ENCODE results near the gene GRHL1. TPM values are rescaled to one million over a fixed set of nuclear protein-coding genes. Genes with fewer than 3 reads are reported as not detected.
"Not testable (repeated sequence)": the region's sequence is repeated elsewhere in the genome, so short reads cannot be mapped to it uniquely, and the experiment has no call there.

GRHL1 gene
- total RNA-seq, 2 experiments from 2014 or later, result 0.38 to 0.40 TPM

DNA sequence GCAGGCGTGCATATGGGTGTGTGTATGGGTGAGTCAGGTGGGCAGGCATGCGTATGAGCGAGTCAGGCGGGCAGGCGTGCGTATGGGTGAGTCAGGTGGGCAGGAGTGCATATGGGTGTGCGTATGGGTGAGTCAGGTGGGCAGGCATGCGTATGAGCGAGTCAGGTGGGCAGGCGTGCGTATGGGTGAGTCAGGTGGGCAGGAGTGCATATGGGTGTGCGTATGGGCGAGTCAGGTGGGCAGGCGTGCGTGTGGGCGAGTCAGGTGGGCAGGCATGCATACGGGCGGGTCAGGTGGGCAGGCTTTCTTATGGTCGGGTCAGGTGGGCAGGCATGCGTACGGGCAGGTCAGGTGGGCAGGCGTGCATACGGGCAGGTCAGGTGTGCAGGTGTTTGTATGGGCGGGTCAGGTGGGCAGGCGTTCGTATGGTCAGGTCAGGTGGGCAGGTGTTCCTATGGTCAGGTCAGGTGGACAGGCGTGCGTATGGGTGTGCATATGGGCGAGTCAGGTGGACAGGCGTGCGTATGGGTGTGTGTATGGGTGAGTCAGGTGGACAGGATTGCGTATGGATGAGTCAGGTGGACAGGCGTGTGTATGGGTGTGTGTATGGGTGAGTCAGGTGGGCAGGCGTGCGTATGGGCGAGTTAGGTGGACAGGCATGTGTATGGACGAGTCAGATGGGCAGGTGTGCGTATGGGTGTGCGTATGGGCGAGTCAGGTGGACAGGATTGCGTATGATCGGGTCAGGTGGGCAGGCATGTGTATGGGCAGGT, 63.1 kb downstream of the GRHL1 start:
- ChIA-PET CTCF (no interaction called here), POLR2A (no interaction called here)

GRCh38 chr2:10015376-10015989, 64.0 kb downstream of the GRHL1 start:
- CTCF ChIA-PET, POLR2A ChIA-PET: not testable (repeated sequence)

- ChIA-PET CTCF (no interaction called here), POLR2A (no interaction called here)
Measured at GRCh38 chr2:10016001-10016801, 64.7 kb downstream of the GRHL1 start.

DNA sequence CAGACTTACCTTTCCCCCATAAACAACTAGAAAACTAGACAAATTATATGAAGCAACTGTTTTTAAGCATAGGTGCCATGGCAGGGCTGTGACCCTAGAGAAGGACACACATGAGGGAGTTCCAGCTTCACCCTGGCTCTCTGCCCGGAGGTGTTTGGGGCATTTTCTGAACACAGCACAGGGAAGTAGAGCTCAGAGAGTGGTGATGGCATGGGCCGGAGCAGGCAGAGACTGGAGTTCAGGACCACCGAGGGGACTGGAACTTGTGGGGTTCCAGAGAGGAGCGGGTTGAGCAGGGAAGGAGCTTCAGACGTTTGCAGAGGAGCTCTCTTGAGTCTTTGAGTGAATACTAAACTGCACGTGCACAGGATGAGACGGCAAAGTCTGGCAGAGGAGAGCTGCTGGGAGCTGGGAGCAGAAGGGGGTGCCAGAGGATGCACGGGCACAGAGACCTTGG, 65.3 kb downstream of the GRHL1 start:
- POLR2A ChIA-PET, result no interaction called here
- CTCF ChIA-PET, result no interaction called here

DNA sequence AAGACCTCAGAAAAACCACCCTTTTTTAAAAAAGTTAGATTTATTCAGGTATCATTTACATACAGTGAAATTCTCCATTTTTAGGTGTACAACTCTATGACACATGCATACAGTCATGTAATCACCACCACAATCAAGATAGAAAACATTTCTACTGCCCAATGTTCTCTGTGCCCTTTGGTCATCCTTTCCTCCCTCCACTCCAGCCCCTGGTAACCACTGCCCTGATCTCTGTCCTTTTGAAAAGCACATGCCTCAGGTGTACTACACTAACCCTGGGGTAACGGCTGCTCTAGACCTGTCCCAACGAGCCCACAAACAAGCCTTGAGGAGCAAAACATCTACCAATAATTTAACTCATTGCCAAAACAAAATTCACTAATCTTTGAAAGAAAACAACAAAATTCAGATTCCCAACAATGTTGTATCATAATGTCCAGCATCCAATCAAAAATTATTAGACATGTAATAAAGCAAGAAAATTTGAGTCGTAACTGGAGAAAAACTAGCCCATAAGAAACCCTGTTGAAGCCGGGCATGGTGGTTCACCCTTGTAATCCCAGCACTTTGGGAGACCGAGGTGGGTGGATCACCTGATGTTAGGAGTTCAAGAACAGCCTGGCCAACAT, 65.9 kb downstream of the GRHL1 start:
- POLR2A ChIA-PET, result no interaction called here
- CTCF ChIA-PET, result no interaction called here

DNA sequence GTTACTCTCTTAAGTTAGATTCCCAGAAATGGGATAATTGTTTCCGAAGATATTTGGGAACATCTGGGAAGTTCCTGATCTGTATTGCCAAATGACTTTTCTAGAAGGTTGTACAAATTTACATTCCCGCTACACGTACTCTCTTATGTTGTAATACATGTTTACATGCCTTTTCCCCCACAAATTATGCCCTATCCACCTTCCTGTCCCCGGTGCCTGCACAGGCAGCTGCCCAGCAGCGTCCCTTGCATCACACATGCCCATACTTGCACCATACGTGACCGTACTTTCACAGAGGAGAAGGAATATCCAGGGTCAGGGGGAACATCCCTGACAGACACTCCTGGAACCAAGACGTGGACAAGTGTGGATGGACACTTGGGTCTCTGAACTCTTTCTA, 67.7 kb downstream of the GRHL1 start:
- POLR2A ChIA-PET, result no interaction called here
- CTCF ChIA-PET, result interaction anchor here (1.1 to 1.6 kb wide), 3 partner anchors 11 to 53 kb away, joined by 3 to 6 read pairs (median 3); no protein-coding TSS in a partner anchor

DNA sequence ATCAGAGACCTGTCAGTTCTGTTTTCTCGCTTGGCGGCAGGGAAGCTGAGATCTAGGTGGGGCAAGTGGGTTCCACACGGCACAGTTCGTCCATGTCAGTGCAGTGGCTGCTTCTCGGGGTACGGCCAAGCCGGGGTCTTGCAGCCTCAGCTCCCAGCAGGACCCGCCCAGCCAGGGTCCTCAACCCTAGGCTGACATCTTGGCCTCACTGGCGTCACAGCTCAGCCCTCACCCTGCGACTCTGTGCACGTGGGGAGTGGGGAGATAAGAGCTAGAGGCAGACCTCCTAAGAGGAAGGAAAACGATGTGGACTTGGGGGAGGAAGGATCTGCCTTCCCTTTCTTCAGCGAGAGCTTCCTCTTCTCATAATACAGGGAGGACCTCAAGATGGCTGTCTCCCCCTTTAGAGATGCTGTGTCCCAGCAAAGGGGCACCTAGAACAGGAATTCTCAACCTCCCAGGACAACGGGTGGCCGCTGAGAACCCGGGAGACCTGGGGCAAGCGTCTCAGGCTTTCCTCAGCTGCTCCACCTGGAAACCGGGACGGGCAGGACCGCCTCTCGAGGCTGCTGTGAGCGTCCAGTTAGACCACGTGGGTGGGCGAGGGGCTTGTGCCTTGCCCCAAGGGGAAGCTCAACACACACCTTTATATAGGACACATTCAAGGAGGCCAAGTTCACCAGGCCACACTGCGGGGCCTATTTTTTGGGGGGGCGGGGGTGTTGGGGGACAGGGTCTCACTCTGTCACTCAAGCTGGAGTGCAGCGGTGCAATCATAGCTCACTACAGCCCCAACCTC, 68.3 kb downstream of the GRHL1 start:
- ChIA-PET POLR2A (interaction anchor here (0.6 kb wide), 1 partner anchor 412 kb away, joined by 8 read pairs; no protein-coding TSS in a partner anchor), CTCF (interaction anchor here (1.1 to 1.6 kb wide), 3 partner anchors 11 to 53 kb away, joined by 3 to 6 read pairs (median 3); no protein-coding TSS in a partner anchor)

GRCh38 chr2:10022041-10022421, 70.5 kb downstream of the GRHL1 start:
- ChIA-PET POLR2A (no interaction called here), CTCF (interaction anchor here (0.7 to 1.1 kb wide), 2 partner anchors 185 to 223 kb away, joined by 3 read pairs; no protein-coding TSS in a partner anchor)

DNA sequence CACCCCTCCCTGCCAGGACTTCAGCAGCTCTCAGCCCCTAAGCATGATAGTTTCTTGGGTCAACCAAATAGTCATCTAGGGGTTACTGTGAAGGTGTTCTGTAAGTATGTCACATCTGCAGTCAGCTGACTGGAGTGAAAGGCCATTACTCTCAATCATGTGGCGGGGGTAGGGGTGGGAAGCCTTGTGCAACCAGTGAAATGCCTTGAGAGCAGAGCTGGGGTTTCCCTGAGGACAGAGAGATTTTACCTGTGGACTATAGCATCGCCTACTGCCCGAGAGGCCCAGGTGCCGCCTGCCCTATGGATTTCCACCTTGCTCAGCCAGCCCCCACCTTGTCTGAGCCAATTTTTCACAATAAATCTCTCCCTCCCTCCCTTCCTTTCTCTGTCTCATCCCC, 71.0 kb downstream of the GRHL1 start:
- ChIA-PET POLR2A (no interaction called here), CTCF (interaction anchor here (1.1 kb wide), 1 partner anchor 223 kb away, joined by 3 read pairs; no protein-coding TSS in a partner anchor)

DNA sequence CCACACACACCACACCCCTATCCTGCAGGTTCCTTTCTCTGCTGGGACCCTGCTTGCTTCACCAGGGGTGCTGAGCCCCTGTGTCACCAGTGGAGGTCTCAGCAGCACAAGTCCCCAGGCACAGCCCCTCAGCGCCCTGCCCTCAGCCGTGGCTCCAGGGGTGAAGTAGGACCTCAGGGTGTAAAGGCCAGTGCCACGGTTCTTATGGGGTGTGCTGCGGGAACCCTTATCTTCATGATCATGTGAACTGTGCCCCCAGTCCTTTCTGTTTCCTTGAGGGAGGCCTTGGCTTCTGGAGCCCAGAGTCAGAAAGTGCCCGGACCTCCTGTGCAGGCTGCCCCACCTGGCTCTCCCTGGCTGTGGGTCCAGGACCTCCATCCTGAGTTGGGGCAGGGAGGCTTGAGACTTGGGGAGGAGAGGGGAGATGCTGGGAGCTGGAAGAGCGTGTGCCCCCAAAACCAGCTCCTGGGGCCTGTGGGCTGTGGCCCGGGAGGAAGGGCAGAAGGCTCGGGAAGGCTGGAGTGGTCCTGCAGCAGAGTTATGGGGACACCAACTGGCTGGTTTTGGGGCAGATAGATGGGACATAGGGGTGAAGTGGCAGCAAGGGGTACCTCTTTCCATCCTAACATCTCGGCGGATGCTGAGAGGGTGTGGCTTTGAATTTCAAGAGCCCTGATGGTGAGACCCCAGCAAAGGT, 71.6 kb downstream of the GRHL1 start:
- ChIA-PET CTCF (no interaction called here), POLR2A (no interaction called here)

GRCh38 chr2:10026940-10027569, 75.6 kb downstream of the GRHL1 start:
- POLR2A ChIA-PET, result no interaction called here
- CTCF ChIA-PET, result interaction anchor here (2.7 kb wide), 1 partner anchor 20 kb away, joined by 11 read pairs; no protein-coding TSS in a partner anchor

DNA sequence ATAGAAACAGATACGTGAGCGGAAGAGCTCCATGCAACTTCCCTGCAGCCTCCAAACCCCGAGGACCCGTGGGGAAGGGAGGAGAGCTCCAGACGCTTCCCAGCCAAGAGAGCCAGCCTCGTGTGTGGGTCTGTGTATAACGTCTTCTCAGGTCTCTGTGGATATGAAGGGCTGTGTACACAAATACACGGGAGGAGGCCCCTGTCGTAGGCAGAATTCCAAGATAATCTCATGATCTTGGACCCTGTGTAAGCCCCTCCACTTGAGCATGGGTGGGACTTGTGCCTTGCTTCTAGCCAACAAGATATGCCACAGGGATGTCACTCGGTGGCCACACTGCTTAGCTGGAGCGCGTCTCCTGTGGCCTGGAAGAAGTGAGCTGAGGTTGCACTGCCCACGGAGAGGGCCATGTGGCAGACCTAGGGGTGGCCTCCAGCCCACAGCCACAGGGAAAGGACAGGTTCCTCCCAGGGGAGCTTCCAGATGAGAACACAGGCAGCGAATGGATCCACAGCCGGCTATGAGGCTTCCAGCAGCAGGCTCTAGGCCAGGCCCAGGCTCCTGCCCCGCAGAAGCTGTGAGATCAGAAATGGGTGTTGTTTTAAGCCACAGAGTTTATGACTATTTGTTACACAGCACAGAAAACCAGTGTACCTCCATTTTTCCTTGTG, 76.3 kb downstream of the GRHL1 start:
- ChIA-PET CTCF (interaction anchor here (1.2 to 2.7 kb wide), 3 partner anchors 20 to 45 kb away, joined by 3 to 11 read pairs (median 6); no protein-coding TSS in a partner anchor), POLR2A (no interaction called here)

- ChIA-PET CTCF (interaction anchor here (0.9 to 2.7 kb wide), 6 partner anchors 14 to 406 kb away, joined by 3 to 11 read pairs (median 4); no protein-coding TSS in a partner anchor), POLR2A (interaction anchor here (0.6 to 1.0 kb wide), 2 partner anchors 15 to 16 kb away, joined by 3 to 6 read pairs; no protein-coding TSS in a partner anchor)
Measured at GRCh38 chr2:10028407-10028987, 77.0 kb downstream of the GRHL1 start.

- POLR2A ChIA-PET, result interaction anchor here (0.6 to 1.0 kb wide), 2 partner anchors 14 to 16 kb away, joined by 3 to 6 read pairs; no protein-coding TSS in a partner anchor
- CTCF ChIA-PET, result interaction anchor here (0.9 to 2.7 kb wide), 6 partner anchors 9 to 406 kb away, joined by 3 to 11 read pairs (median 4); no protein-coding TSS in a partner anchor
Measured at GRCh38 chr2:10028988-10029874, 77.7 kb downstream of the GRHL1 start.

DNA sequence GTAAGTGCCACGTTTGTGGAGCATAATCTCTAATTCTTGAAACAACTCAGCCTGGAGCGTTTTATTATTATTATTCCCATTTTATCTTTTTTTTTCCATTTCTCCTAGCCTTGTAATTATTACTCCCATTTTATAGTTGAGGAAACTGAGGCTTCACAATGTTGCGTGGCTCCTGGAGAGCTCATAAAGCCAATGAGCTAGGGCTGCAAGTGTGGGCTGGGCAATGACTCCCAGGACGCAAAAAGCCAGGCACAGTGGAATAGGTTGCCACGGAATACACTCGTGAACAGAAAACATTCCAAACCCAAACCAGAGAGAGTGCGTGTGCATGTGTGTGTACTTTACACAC, 78.4 kb downstream of the GRHL1 start:
- ChIA-PET CTCF (interaction anchor here (1.4 to 1.7 kb wide), 2 partner anchors 10 to 12 kb away, joined by 3 to 5 read pairs; no protein-coding TSS in a partner anchor), POLR2A (no interaction called here)

DNA sequence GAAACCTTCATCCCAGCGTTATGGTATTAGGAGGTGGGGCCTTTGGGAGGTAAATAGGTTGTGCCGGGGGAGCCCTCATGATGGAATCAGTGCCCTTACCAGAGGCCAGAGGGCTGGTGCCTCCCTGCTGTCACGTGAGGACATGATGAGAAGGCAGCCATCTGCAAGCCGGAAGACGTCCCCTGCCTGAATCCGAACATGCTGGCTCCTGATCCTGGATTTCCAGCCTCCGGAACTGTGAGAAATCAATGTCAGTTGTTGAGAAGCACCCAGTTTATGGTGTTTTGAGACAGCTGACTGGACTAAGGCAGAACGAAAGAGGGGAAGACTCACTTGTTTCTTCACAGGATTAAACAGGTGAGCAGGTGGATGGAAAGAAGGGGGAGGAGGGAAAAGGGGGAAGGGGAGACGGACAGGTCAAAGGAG, 78.8 kb downstream of the GRHL1 start:
- POLR2A ChIA-PET, result no interaction called here
- CTCF ChIA-PET, result interaction anchor here (1.7 to 1.8 kb wide), 2 partner anchors 10 to 46 kb away, joined by 3 to 5 read pairs; no protein-coding TSS in a partner anchor

Measured in activated CD8-positive, alpha-beta memory T cell treated with anti-CD3 and anti-CD28 coated beads for 36 hours (primary cell).